Loucy (cell line): ENCODE results near the gene TNFAIP8.
A peak's percentile ranks its signal among the peaks of the same experiment; 100 is the strongest.

Experiments used
- H2AFZ ChIP-seq: fragments of 200-600 bp; sonication (generic); 2 replicates; pipeline ENCODE4 v1.6.0; 2016; ENCODE audit warnings: antibody characterized with exemption, mild to moderate bottlenecking, low read length, moderate library complexity
- H3F3A ChIP-seq: fragments of 200-600 bp; 2 replicates; pipeline ENCODE4 v1.6.0; 2016; ENCODE audit warnings: antibody characterized with exemption, low read depth, mild to moderate bottlenecking
- H3K27me3 ChIP-seq: fragments of 200-600 bp; sonication (generic); 2 replicates; pipeline ENCODE4 v1.6.1; 2014; ENCODE audit warnings: low read length, mild to moderate bottlenecking; ENCODE audit not compliant: insufficient read depth, poor library complexity, severe bottlenecking
- H3K36me3 ChIP-seq: fragments of 200-600 bp; sonication (generic); 2 replicates; pipeline ENCODE4 v1.6.1; 2016; ENCODE audit warnings: low read length; ENCODE audit not compliant: insufficient read depth
- H3K4me1 ChIP-seq: fragments of 200-600 bp; sonication (generic); 2 replicates; pipeline ENCODE4 v1.5.1; 2014; ENCODE audit warnings: low read length, mild to moderate bottlenecking; ENCODE audit not compliant: insufficient read depth, poor library complexity, severe bottlenecking
- H3K4me2 ChIP-seq: fragments of 200-600 bp; sonication (generic); 2 replicates; pipeline ENCODE4 v1.6.0; 2014; ENCODE audit warnings: antibody characterized with exemption, low read length, low read depth, mild to moderate bottlenecking; ENCODE audit not compliant: poor library complexity, severe bottlenecking
- H3K4me3 ChIP-seq: fragments of 200-600 bp; sonication (generic); 2 replicates; pipeline ENCODE4 v1.5.1; 2014; ENCODE audit warnings: low read length, mild to moderate bottlenecking, mixed read lengths; ENCODE audit not compliant: poor library complexity, severe bottlenecking
- H3K79me2 ChIP-seq: fragments of 200-600 bp; sonication (generic); 2 replicates; pipeline ENCODE4 v1.6.1; 2014; ENCODE audit warnings: low read length; ENCODE audit not compliant: insufficient read depth
- H3K9ac ChIP-seq: fragments of 200-600 bp; sonication (generic); 2 replicates; pipeline ENCODE4 v1.6.0; 2014; ENCODE audit warnings: mild to moderate bottlenecking, low read depth, low read length, moderate library complexity; ENCODE audit not compliant: poor library complexity, severe bottlenecking
- H3K9me2 ChIP-seq: fragments of 200-600 bp; sonication (generic); replicated peaks from 2 replicates; pipeline ENCODE4 v1.6.1; 2016; ENCODE audit warnings: low read depth, low read length, mixed read lengths
- H3K9me3 ChIP-seq: fragments of 200-600 bp; sonication (generic); 2 replicates; pipeline ENCODE4 v1.6.1; 2014; ENCODE audit warnings: mild to moderate bottlenecking, antibody characterized with exemption, low read length, low read depth; ENCODE audit not compliant: insufficient read depth
- H4K20me1 ChIP-seq: fragments of 200-600 bp; sonication (generic); 2 replicates; pipeline ENCODE4 v1.6.0; 2014; ENCODE audit warnings: antibody characterized with exemption, low read length, mild to moderate bottlenecking; ENCODE audit not compliant: insufficient read depth, poor library complexity, severe bottlenecking
- EZH2phosphoT487 ChIP-seq: fragments of 200-600 bp; IDR thresholded peaks from 2 replicates; pipeline ENCODE4 v1.6.1; 2018; ENCODE audit warnings: antibody characterized with exemption, mild to moderate bottlenecking, moderate library complexity, borderline replicate concordance
- TF ChIP-seq, protein P1 (sequence below): fragments of 200-600 bp; sonication (generic); conservative IDR thresholded peaks from 2 replicates; pipeline ENCODE4 v1.5.1; 2014; ENCODE audit warnings: mild to moderate bottlenecking, antibody characterized with exemption, low read length

TNFAIP8 gene

DNA sequence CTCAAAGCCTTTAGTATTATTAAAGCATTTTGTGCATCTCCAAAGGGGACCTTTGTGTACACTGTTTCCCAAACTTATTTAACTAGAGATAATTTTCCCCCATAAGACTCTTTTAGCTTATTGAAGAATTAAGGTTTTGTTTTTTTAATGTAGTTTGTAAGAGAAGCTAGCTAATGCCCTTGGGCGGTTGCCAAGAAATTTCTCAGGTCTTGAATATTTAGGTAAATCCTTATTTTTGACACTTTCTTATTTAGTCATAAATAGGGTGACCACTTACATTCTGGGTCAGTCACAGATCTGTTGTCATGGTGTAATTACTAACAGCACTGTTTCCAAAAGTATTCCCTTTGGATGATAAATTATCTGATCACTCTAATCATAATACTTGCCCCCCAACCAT is 27.2 kb downstream of the TNFAIP8 start:
- Histone ChIP-seq H3K27me3 (no peaks in the 10 kb centered on the region), H3F3A (no peaks in the 10 kb centered on the region), H4K20me1 (no peaks in the 10 kb centered on the region), H3K9me2 (no peaks in the 10 kb centered on the region), H3K4me1 (peaks cover 17% of the 10 kb centered on the region), H3K36me3 (no peaks in the 10 kb centered on the region; the same call in 1 of the 2 replicates), H3K79me2 (peaks cover 53% of the 10 kb centered on the region), H2AFZ (no peak overlapping the region), H3K4me2 (no peak overlapping the region), H3K4me3 (no peak overlapping the region), H3K9ac (no peak overlapping the region), H3K9me3 (no peaks in the 10 kb centered on the region)
- TF ChIP-seq EZH2phosphoT487, result no peak
- TF ChIP-seq, protein P1, sequence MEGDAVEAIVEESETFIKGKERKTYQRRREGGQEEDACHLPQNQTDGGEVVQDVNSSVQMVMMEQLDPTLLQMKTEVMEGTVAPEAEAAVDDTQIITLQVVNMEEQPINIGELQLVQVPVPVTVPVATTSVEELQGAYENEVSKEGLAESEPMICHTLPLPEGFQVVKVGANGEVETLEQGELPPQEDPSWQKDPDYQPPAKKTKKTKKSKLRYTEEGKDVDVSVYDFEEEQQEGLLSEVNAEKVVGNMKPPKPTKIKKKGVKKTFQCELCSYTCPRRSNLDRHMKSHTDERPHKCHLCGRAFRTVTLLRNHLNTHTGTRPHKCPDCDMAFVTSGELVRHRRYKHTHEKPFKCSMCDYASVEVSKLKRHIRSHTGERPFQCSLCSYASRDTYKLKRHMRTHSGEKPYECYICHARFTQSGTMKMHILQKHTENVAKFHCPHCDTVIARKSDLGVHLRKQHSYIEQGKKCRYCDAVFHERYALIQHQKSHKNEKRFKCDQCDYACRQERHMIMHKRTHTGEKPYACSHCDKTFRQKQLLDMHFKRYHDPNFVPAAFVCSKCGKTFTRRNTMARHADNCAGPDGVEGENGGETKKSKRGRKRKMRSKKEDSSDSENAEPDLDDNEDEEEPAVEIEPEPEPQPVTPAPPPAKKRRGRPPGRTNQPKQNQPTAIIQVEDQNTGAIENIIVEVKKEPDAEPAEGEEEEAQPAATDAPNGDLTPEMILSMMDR, result no peak

DNA sequence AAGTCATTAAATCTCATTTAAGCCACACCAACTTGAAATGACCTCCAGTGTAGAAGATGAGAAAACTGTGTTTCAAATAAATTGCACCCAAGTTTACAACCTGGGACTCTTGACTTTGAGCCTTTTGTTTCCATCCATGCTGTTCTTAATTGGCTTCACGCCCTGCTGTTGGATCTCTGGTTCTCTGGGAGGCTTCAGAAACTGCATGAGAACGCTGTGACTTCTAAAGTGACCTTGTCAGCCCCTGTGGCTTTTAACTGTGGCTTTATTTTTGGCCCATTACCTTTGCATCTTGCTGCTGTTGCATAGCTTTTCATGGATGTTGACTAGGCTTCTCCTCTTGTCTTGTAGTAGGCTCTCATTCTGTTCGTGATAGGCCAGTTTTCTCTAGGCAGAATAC is 29.3 kb downstream of the TNFAIP8 start:
- peak overlapping the region; percentile 9 for H3K4me3 ChIP-seq
- H3K9ac ChIP-seq, result no peak overlapping the region
- H3K9me2 ChIP-seq, result no peaks in the 10 kb centered on the region
- no peaks in the 10 kb centered on the region; the same call in 1 of the 2 replicates for H3K36me3 ChIP-seq
- TF ChIP-seq, protein P1, result no peak
- TF ChIP-seq EZH2phosphoT487, result no peak
- H3K9me3 ChIP-seq, result no peaks in the 10 kb centered on the region
- H3F3A ChIP-seq, result no peaks in the 10 kb centered on the region
- H3K79me2 ChIP-seq, result peaks cover 61% of the 10 kb centered on the region
- peak overlapping the region; percentile 48 for H3K4me2 ChIP-seq
- H3K27me3 ChIP-seq, result no peaks in the 10 kb centered on the region
- no peaks in the 10 kb centered on the region for H4K20me1 ChIP-seq
- H2AFZ ChIP-seq, result no peak overlapping the region
- H3K4me1 ChIP-seq, result peaks cover 21% of the 10 kb centered on the region

DNA sequence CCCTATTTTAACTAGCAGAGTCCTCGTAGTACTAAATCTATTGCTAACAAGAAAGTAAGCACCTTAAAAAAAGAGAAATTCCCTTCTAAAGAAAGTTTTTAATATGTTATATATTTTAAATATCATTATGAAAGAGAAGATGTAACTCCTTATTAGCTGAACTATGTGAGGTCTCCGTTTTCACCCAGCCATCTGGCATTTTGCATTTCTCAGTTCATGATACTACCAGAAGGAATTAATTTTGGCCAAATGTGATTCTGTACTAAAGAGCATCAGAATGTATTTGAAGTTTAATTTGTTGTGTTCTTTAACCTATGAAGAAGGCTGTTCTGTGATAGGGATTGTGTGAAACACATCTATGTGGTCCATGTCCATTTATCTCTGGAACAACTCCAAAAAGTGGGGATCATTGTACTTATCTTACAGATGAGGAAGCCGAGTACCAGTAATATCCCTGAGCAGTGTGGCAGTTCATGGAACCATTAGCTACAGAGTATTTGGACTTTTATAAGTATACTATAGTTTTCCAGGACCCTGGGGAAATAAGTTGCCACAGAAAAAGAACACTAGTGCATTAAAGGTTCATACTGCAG is 29.8 kb downstream of the TNFAIP8 start:
- TF ChIP-seq EZH2phosphoT487, result no peak
- TF ChIP-seq, protein P1, result no peak
- Histone ChIP-seq H3K9ac (no peak overlapping the region), H3K4me3 (no peak overlapping the region), H3K79me2 (peaks cover 61% of the 10 kb centered on the region), H4K20me1 (no peaks in the 10 kb centered on the region), H3F3A (no peaks in the 10 kb centered on the region), H3K9me3 (no peaks in the 10 kb centered on the region), H3K27me3 (no peaks in the 10 kb centered on the region), H2AFZ (no peak overlapping the region), H3K4me2 (peak overlapping the region; percentile 48), H3K9me2 (no peaks in the 10 kb centered on the region), H3K4me1 (peaks cover 21% of the 10 kb centered on the region), H3K36me3 (no peaks in the 10 kb centered on the region; the same call in 1 of the 2 replicates)
